ENCODE results near the gene RBPJ. TPM values are rescaled to one million over a fixed set of nuclear protein-coding genes. Genes with fewer than 3 reads are reported as not detected.

The RBPJ gene
- total RNA-seq, 4 donors from 2014 or later: 94.1 to 129 (median 113) TPM

GRCh38 chr4:26455571-26455970 lies 134.8 kb downstream of the RBPJ start:
- ATAC-seq (ENCODE audit: low FRiP score): no peak
- no peak for DNase-seq (ENCODE audit: low spot score)
- TF ChIP-seq CTCF (IDR thresholded peaks at IDR 0.05): no peak

GRCh38 chr4:26457412-26457811 lies 136.6 kb downstream of the RBPJ start:
- ATAC-seq (ENCODE audit: low FRiP score) (no peak), DNase-seq (ENCODE audit: low spot score) (no peak)
- no peak for TF ChIP-seq CTCF (IDR thresholded peaks at IDR 0.05)

GRCh38 chr4:26458157-26458561 lies 137.3 kb downstream of the RBPJ start:
- DNase-seq (ENCODE audit: low spot score) (no peak), ATAC-seq (ENCODE audit: low FRiP score) (no peak)
- TF ChIP-seq CTCF (IDR thresholded peaks at IDR 0.05): no peak

GRCh38 chr4:26459054-26459755 lies 138.4 kb downstream of the RBPJ start:
- ATAC-seq (ENCODE audit: low FRiP score) (no peak), DNase-seq (ENCODE audit: low spot score) (no peak)
- no peak for TF ChIP-seq CTCF (IDR thresholded peaks at IDR 0.05)

GRCh38 chr4:26459756-26460530 lies 139.1 kb downstream of the RBPJ start:
- DNase-seq (ENCODE audit: low spot score) (no peak), ATAC-seq (ENCODE audit: low FRiP score) (no peak)
- TF ChIP-seq CTCF (IDR thresholded peaks at IDR 0.05): no peak

- DNase-seq (ENCODE audit: low spot score) (no peak), ATAC-seq (ENCODE audit: low FRiP score) (no peak)
- no peak for TF ChIP-seq CTCF (IDR thresholded peaks at IDR 0.05)
Observed at GRCh38 chr4:26462874-26463273, 142.1 kb downstream of the RBPJ start.

GRCh38 chr4:26463386-26463785 lies 142.6 kb downstream of the RBPJ start:
- ATAC-seq (ENCODE audit: low FRiP score): no peak
- DNase-seq (ENCODE audit: low spot score): no peak
- TF ChIP-seq CTCF (IDR thresholded peaks at IDR 0.05): no peak
